Limb (tissue), 2 donors: ENCODE measurements around the gene ATPAF1.
"Not testable (repeated sequence)": the region's sequence is repeated elsewhere in the genome, so short reads cannot be mapped to it uniquely, and the experiment has no call there.

Experiments used
- DNase-seq, 2 donors: peaks; one replicate each; pipeline ENCODE4 v3.0.0-alpha.2; 2016; ENCODE audit errors: extremely low spot score in 2 of 2

The ATPAF1 gene

DNA sequence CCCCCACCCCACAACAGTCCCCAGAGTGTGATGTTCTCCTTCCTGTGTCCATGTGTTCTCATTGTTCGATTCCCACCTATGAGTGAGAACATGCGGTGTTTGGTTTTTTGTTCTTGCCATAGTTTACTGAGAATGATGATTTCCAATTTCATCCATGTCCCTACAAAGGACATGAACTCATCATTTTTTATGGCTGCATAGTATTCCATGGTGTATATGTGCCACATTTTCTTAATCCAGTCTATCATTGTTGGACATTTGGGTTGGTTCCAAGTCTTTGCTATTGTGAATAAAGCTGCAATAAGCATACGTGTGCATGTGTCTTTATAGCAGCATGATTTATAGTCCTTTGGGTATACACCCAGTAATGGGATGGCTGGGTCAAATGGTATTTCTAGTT lies 17.0 kb downstream of the ATPAF1 start:
- DNase-seq = not testable (repeated sequence)

DNA sequence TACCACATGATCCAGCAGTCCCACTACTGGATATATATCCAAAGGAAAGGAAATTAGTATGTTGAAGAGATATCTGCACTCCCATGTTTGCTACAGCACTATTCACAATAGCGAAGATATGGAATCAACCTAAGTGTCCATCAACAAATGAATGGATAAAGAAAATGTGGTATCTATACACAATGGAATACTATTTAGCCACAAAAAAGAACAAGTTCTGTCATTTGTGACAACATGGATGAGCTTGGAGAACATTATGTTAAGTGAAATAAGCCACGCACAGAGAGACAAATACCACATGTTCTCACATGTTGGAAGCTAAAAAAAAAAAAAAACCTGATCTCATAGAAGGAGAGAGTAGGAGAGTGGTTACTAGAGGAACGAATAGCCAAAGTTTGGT lies 17.7 kb downstream of the ATPAF1 start:
- DNase-seq = no peak

DNA sequence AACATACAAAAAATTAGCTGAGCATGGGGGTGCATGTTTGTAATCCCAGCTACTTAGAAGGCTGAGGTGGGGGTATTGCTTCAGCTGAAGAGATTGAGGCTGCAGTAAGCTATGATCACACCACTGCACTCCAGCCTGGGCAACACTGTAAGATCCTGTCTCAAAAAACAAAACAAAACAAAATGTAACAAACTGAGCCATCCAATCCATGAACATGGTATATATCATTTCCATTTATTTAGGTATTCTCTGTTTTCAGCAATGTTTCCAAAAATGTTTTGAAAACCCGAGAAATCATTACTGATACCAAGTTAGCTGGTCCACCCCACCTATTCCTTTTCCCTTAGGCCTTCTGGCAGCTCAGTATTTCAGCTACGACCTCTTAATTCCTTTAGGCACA lies 18.4 kb downstream of the ATPAF1 start:
- DNase-seq = no peak

DNA sequence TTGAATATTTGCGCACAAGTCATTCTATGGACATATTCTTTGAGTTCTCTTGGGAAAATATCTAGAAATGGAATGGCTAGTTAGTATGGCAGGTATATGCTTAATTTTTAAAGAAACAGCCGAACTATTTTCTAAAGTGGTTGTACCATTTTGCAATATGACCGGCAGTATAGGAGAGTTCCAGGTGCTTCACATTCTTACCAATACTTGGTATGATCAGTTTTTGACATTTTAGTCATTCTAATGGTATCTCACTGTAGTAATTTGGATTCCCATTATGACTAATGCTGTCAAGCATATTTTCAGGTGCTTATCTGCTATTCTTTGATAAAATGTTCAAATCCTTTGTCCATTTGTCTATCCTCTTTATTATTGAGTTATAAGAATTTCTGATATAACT lies 20.6 kb downstream of the ATPAF1 start:
- DNase-seq = no peak

DNA sequence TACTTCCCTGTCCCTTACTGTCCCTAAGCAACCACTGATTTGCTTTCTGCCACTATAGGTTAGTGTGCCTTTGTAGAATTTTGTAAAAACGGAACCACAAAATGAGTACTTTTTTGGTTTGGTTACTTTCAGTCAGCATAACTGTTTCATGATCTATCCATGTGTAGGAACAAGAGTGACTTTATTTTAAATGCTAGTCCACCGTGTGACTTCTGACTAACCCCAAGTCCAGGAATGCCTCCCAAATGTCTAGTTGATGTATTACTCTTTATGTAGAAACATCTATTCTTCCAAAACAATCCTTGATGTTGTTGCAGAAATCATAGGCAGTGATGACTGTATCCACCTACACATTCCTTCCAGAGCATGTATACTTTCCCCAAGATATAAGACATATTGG lies 21.3 kb downstream of the ATPAF1 start:
- DNase-seq = no peak

- DNase-seq = no peak
Measured at GRCh38 chr1:46646331-46646730, 21.8 kb downstream of the ATPAF1 start.

GRCh38 chr1:46645815-46646214 lies 22.3 kb downstream of the ATPAF1 start:
- DNase-seq = no peak

DNA sequence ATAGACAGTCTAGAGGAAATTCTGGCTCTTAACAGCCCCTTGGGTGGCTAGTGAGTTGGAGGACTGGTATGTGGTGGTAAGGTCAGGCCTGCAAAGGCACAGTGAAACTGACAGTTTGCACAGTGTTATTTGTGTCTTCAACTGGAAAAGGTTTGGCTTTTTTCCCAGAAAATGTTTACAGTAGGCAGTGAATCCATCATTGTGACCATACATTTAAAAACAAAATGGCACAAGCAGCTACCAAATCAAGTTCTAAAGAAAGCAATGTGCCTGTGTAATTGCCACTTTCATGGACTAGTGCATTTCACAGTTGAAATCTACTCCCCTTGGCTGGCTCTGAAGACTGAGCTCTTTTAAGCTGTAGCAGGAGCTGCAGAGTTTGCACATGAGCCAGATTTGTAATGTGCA lies 24.8 kb downstream of the ATPAF1 start:
- DNase-seq = no peak

GRCh38 chr1:46642115-46642680 lies 26.0 kb downstream of the ATPAF1 start:
- DNase-seq = no peak

- no peak for DNase-seq
Measured at GRCh38 chr1:46639547-46639946, 28.6 kb downstream of the ATPAF1 start.

DNA sequence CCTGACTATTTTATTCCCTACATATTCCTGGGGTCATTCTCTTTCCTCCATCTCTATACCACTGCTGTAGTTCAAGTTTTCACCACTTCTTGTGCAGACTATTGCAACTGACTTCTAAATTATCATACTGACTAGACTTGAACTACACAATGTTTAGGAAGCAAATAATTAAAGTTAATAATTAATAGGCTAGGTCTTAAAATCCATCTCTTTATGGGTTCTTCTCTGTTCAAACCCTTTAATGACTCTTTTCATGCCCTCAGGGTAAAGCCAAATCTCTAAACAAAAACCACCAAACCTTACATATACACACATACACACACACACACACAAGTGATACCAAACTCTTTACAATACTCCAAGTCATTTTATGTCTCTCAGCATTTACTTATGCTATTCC lies 29.2 kb downstream of the ATPAF1 start:
- DNase-seq = no peak

GRCh38 chr1:46637444-46638083 lies 30.6 kb downstream of the ATPAF1 start:
- DNase-seq = no peak

DNA sequence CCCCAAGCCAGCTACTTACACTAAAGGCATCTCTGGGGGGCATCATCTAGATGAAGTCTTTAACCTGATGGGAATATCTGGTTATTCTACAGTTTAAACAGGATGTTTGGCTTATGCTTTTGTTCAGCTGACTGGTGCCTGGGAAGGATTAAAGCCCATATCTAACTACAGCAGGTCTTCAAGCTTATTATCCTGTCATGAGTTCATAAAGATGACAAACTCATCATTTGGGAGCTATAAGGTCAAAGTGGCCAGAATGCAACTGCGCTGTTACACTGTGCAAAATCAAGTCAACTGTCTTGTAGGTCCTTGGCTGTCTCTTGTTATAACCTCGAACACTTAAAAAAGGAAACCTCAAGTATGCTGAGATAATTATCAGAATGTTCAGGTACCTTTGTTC lies 33.0 kb downstream of the ATPAF1 start:
- no peak for DNase-seq

GRCh38 chr1:46630719-46631118 lies 37.4 kb downstream of the ATPAF1 start:
- no peak for DNase-seq

- no peak for DNase-seq
Measured at GRCh38 chr1:46623743-46624644, 44.2 kb downstream of the ATPAF1 start.

DNA sequence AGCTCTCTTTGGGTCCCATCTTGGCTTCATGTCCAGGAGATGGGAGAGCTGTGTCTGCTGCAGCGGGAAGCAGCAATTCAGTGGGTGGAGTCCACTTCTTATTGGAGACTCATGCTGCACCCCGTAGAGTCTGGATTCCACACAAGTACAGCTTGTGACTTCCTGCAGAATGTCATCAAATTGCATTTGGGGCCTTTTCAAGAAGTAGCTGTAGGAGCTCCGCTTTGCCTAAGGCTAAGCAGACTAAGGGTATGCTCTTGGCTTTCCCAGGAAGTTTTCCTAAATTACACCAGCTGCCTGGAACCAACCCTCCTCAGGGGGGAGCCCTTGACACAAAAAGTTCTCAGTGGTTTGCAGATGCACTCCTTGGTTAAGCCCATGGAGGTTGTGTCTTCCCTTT lies 45.8 kb downstream of the ATPAF1 start:
- no peak for DNase-seq

GRCh38 chr1:46621930-46622329 lies 46.2 kb downstream of the ATPAF1 start:
- DNase-seq = no peak

DNA sequence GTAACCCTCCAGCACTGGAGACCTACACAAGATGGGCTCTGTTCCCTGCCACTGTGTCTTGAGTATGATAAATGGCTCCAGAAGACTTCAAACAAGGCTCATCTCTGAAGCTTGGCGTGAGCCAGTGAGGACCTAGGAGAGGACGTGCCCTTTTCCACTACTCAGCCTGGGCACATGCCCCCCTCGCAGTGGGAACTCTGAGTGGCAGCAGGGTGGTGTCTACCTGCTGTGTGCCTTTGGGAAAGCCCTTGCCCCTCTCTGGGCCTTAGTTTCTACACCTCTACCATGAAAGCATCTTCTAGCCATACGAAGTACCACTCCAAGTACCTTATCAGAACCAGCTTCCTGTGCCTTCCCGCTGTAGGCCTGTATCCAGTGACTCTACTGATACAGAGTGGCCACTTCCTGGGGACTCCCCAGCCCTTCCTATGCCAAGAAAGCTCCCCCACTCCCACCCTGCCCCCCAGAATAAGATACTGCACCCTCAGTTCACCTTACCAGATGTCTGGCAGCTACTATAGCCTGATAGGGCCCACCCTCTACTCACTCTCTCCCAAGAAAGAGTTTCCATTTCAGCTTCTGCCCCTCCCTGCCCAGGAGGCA lies 48.4 kb downstream of the ATPAF1 start:
- no peak for DNase-seq

- no peak for DNase-seq
Measured at GRCh38 chr1:46618754-46619415, 49.3 kb downstream of the ATPAF1 start.

GRCh38 chr1:46617833-46618232 lies 50.3 kb downstream of the ATPAF1 start:
- no peak for DNase-seq

DNA sequence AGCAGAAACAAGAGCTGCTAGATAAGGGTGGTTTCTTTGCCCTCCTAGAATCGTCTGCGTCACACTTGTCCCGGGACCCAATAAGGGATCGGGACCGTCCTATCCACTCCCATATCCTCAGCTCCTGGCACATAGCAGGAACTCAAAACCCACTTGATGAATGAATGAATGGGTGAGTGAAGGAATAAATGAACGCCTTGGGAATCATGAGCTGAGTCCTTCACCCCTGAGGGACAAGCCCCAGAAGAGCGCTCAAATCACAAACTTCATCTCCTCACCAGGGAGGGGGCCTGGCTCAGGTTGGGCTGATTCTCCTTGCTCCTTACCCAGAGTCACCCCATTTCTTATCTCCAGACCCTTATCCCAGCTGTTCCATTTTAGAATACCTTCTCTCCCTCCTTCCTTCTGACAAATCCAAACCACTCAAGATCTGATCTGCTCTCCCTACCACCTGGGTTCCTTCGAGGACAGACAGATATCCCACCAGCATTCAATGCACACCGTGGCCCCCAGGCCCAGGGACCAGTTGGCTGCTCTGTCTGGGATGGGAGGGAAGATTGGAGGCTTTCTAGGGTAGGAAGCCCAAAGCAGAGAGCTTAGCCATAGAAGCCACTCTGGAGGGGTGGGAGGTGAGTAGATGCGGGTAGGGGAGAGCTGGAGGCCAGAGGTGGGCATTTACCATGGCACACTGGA lies 50.9 kb downstream of the ATPAF1 start:
- DNase-seq = no peak
